Esophagus muscularis mucosa (tissue), 4 donors: ENCODE results near the gene BAK1. TPM values are rescaled to one million over a fixed set of nuclear protein-coding genes. Genes with fewer than 3 reads are reported as not detected.
"Not testable (repeated sequence)": the region's sequence is repeated elsewhere in the genome, so short reads cannot be mapped to it uniquely, and the experiment has no call there.

Experiments
- DNase-seq: peaks from one replicate; pipeline ENCODE4 v3.0.0-alpha.2; 2017; ENCODE audit errors: extremely low spot score
- H3K27ac ChIP-seq, 4 donors: fragments of 200-600 bp; sonication (generic); replicated peaks in 1 of 4; 1 replicate in 3 of 4; 2 replicates in 1 of 4; pipeline ENCODE4 v1.5.1; 2016 to 2019; ENCODE audit warnings: mild to moderate bottlenecking in 1 of 4
- H3K27me3 ChIP-seq, 4 donors: fragments of 200-600 bp; sonication (generic); one replicate each; pipeline versions ENCODE4 v1.5.1 to v1.6.0; 2016 to 2019
- H3K36me3 ChIP-seq, 4 donors: fragments of 200-600 bp; sonication (generic); one replicate each; pipeline ENCODE4 v1.5.1; 2016 to 2019
- H3K4me1 ChIP-seq, 4 donors: fragments of 200-600 bp; sonication (generic); one replicate each; pipeline ENCODE4 v1.5.1; 2016 to 2019
- H3K4me3 ChIP-seq, 4 donors: fragments of 200-600 bp; sonication (generic); 1 replicate in 2 of 4; 2 replicates in 2 of 4; pipeline ENCODE4 v1.5.1; 2016 to 2019; ENCODE audit warnings: mild to moderate bottlenecking in 4 of 4, moderate library complexity in 1 of 4
- H3K9me3 ChIP-seq, 4 donors: fragments of 200-600 bp; sonication (generic); 1 replicate in 3 of 4; 2 replicates in 1 of 4; pipeline ENCODE4 v1.5.1; 2016 to 2019
- EP300 ChIP-seq: sonication (generic); formaldehyde crosslinking; IDR thresholded peaks from one replicate; pipeline ENCODE4 v1.6.1; 2017; ENCODE audit warnings: antibody characterized with exemption
- POLR2A ChIP-seq: fragments of 450-650 bp; IDR thresholded peaks from one replicate; pipeline ENCODE4 v1.6.1; 2017; ENCODE audit warnings: antibody characterized with exemption, moderate library complexity, mild to moderate bottlenecking, low read depth
- POLR2AphosphoS5 ChIP-seq, 2 donors: sonication (generic); formaldehyde crosslinking; IDR thresholded peaks; one replicate each; pipeline ENCODE4 v1.6.1; 2017; ENCODE audit warnings: antibody characterized with exemption in 2 of 2
- WGBS: methylation state at CpG from one replicate; pipeline ENCODE4 v1.1.5; 2018; 5-methylcytosine and 5-hydroxymethylcytosine counted together
- intact Hi-C: fragments of 100-400 bp; cut with DNase I; formaldehyde crosslinking; loops from one replicate; pipeline ENCODE4 v1.15.1; 2023
- total RNA-seq, 4 donors: library from RNA; depleted of rRNA; stranded (reverse); fragments of >200 nt; gene quantifications; one replicate each; pipeline versions ENCODE4 v1.1.0 to v1.2.1, GENCODE V29; 2016
- TF ChIP-seq, protein P1 (sequence below), 3 experiments: fragments of 200-600 bp in 2 of 3; fragments of 450-650 bp in 1 of 3; sonication (generic) in 2 of 3; IDR thresholded peaks; one replicate each; pipeline ENCODE4 v1.5.1; 2017 to 2019; ENCODE audit warnings: antibody characterized with exemption in 3 of 3, mild to moderate bottlenecking in 2 of 3, moderate library complexity in 1 of 3

The BAK1 gene
- total RNA-seq, 4 donors from 2014 or later = 9.9 to 13.1 (median 11.7) TPM

DNA sequence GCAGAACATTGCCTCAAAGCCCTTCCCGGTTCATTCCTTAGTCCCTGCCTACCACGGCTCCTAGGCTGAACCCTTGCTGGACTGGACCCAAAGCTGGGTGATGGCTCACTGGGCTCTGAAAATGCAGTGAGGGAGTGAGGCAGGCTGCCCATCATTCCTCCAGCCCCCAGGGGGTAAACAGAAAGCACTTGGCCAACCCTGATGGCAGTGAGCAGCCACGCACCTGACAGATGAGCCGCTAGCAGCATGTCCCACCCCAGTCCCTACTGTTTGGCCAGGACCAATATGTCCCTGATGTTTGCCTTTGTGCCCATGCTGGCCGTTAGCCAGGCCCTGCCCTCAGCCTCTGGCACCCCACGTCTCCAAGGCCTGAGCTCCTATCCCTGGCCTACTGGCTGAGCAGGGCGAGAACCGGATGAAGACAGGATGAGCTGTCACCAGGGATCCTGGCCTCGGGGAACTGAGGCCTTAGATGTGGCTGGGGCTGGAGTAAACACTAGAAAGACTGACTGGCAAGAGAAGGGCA is 19.4 kb upstream of the BAK1 start:
- no peaks in the 10 kb centered on the region for H3K4me1 ChIP-seq
- TF ChIP-seq EP300 = no peak
- TF ChIP-seq, protein P1, sequence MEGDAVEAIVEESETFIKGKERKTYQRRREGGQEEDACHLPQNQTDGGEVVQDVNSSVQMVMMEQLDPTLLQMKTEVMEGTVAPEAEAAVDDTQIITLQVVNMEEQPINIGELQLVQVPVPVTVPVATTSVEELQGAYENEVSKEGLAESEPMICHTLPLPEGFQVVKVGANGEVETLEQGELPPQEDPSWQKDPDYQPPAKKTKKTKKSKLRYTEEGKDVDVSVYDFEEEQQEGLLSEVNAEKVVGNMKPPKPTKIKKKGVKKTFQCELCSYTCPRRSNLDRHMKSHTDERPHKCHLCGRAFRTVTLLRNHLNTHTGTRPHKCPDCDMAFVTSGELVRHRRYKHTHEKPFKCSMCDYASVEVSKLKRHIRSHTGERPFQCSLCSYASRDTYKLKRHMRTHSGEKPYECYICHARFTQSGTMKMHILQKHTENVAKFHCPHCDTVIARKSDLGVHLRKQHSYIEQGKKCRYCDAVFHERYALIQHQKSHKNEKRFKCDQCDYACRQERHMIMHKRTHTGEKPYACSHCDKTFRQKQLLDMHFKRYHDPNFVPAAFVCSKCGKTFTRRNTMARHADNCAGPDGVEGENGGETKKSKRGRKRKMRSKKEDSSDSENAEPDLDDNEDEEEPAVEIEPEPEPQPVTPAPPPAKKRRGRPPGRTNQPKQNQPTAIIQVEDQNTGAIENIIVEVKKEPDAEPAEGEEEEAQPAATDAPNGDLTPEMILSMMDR (IDR thresholded peaks at IDR 0.05) = no peak
- no peak for TF ChIP-seq POLR2A
- no peak overlapping the region for H3K27ac ChIP-seq
- H3K36me3 ChIP-seq = no peaks in the 10 kb centered on the region
- DNase-seq = no peak
- no peaks in the 10 kb centered on the region for H3K9me3 ChIP-seq
- no peak overlapping the region for H3K4me3 ChIP-seq
- intact Hi-C loops = no loop called here
- 88% methylated on average over 9 of the region's 9 CpGs for WGBS
- peaks cover 0 to 10% (median 0%) of the 10 kb centered on the region in 4 donors for H3K27me3 ChIP-seq

DNA sequence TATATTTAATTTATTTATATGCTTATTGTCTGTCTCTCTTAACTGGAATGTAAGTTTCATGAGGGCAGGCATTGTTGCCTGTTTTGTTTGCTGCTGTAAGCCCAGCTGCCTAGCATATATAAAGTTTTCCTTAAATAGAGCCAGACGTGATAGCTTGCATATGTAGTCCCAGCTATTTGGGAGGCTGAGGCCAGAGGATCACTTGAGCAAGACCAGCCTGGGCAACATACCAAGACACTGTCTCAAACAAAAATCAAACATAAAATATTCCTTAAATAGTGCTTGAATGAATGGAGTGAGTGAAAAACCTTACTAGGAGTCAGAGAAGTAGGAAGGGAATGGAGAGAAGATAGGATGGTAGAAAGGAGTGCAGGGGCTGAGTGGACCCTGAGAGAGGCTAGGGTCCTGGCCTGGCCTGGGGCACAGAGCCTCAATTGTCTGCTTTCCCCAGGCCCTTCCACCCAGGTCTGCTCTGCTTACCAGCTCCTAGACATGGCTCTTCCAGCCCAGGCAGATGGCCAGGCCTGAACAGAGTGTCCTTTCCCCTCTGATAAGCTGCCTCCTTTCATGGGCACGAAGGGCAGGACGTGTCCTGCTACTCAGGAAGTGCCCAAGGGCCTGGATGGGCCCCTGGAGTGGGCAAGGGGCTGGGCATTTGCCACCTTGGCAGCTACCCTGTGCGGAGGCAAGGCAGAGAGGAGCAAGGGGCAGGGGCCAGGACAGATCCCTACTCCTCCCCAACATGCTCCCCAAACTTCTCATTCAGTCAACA is 17.7 kb upstream of the BAK1 start:
- intact Hi-C loops = no loop called here
- Histone ChIP-seq H3K27me3 (peaks cover 0 to 17% (median 0%) of the 10 kb centered on the region in 4 donors), H3K27ac (no peak overlapping the region), H3K4me3 (no peak overlapping the region), H3K9me3 (no peaks in the 10 kb centered on the region), H3K4me1 (peaks cover 4 to 8% (median 6%) of the 10 kb centered on the region in 4 donors), H3K36me3 (no peaks in the 10 kb centered on the region)
- DNase-seq = no peak
- WGBS = 61% methylated on average over 4 of the region's 4 CpGs
- TF ChIP-seq, protein P1 (IDR thresholded peaks at IDR 0.05) = no peak
- no peak for TF ChIP-seq EP300
- no peak for TF ChIP-seq POLR2AphosphoS5 (IDR thresholded peaks at IDR 0.05)
- TF ChIP-seq POLR2A = no peak

GRCh38 chr6:33596894-33597293 is 16.8 kb upstream of the BAK1 start:
- H3K36me3 ChIP-seq, H3K9me3 ChIP-seq, H3K27ac ChIP-seq, intact Hi-C loops, H3K4me3 ChIP-seq, H3K4me1 ChIP-seq, DNase-seq: not testable (repeated sequence)
- H3K27me3 ChIP-seq = peaks cover 0 to 25% (median 0%) of the 10 kb centered on the region in 4 donors
- WGBS = 94% methylated on average over 5 of the region's 5 CpGs

GRCh38 chr6:33595001-33595846 is 15.1 kb upstream of the BAK1 start:
- Histone ChIP-seq H3K4me3 (no peak overlapping the region), H3K36me3 (no peaks in the 10 kb centered on the region), H3K4me1 (peaks cover 14 to 19% (median 17%) of the 10 kb centered on the region in 4 donors), H3K27me3 (peaks cover 0 to 25% (median 0%) of the 10 kb centered on the region in 4 donors), H3K9me3 (no peaks in the 10 kb centered on the region), H3K27ac (no peak overlapping the region)
- no peak for DNase-seq
- intact Hi-C loops = no loop called here
- TF ChIP-seq, protein P1 (IDR thresholded peaks at IDR 0.05) = no peak
- TF ChIP-seq EP300 (no peak), POLR2A (no peak), POLR2AphosphoS5 (IDR thresholded peaks at IDR 0.05) (no peak)
- WGBS = 94% methylated on average over 18 of the region's 18 CpGs

DNA sequence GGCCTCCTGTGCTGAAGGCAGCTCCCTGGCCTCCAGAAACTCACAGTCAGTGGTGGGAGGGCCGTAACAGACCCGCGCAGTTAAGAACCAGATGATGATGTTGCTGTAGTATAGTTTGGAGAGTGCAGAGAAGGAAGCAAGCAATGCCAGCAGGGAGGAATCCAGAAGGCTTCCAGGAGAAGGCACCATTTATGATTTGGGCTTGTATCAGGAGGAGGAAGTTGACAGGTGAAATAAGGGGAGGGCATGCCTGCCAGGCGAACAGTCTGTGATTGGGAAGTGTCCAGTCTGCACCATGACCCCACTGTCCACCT is 13.3 kb upstream of the BAK1 start:
- intact Hi-C loops = no loop called here

More for the DNA sequence above, 13.3 kb upstream of the BAK1 start:
- H3K4me3 ChIP-seq = peak overlapping the region in 3 of 4 donors; percentile 9 to 35 (median 12)
- no peaks in the 10 kb centered on the region for H3K36me3 ChIP-seq
- no peaks in the 10 kb centered on the region for H3K9me3 ChIP-seq
- TF ChIP-seq POLR2AphosphoS5 (IDR thresholded peaks at IDR 0.05) (no peak), EP300 (no peak), POLR2A (no peak)
- TF ChIP-seq, protein P1 (IDR thresholded peaks at IDR 0.05) = no peak
- DNase-seq = no peak
- peaks cover 0 to 25% (median 0%) of the 10 kb centered on the region in 4 donors for H3K27me3 ChIP-seq
- H3K4me1 ChIP-seq = peaks cover 24 to 32% (median 30%) of the 10 kb centered on the region in 4 donors
- WGBS = 38% methylated on average over 4 of the region's 4 CpGs
- H3K27ac ChIP-seq = no peak overlapping the region
